ENCODE data around the gene MAP4K1. TPM values are rescaled to one million over a fixed set of nuclear protein-coding genes. Genes with fewer than 3 reads are reported as not detected.

The MAP4K1 gene
- total RNA-seq, 1 experiment from 2014 or later = 1.5 TPM

GRCh38 chr19:38650911-38651584 lies 33.3 kb upstream of the MAP4K1 start:
- Histone ChIP-seq H3K27me3 (replicated peaks; ENCODE audit: insufficient read depth, low read depth, low read length, poor library complexity) (no peaks in the 10 kb centered on the region), H3K9me3 (ENCODE audit: low read depth, low read length, poor library complexity, severe bottlenecking) (no peaks in the 10 kb centered on the region), H3K36me3 (ENCODE audit: insufficient read depth, low read length, poor library complexity, severe bottlenecking) (no peaks in the 10 kb centered on the region), H3K27ac (ENCODE audit: low read depth, low read length, poor library complexity, severe bottlenecking) (peak overlapping the region; percentile 28), H3K4me3 (ENCODE audit: low read depth, low read length, poor library complexity, severe bottlenecking) (no peak overlapping the region), H3K4me1 (ENCODE audit: insufficient read depth, low read length, poor library complexity, severe bottlenecking) (peaks cover 51% of the 10 kb centered on the region)
- no peak for DNase-seq (ENCODE audit: low spot score)
- no peak for TF ChIP-seq CTCF (conservative IDR thresholded peaks at IDR 0.05; ENCODE audit: low read depth, low read length)
- TF ChIP-seq EZH2 (IDR thresholded peaks at IDR 0.05; ENCODE audit: borderline replicate concordance, low read depth, low read length, poor library complexity, severe bottlenecking) = no peak
- BruUV-seq (replicated peaks) = no TSS peak
- intact Hi-C loops (cut with micrococcal nuclease; ENCODE audit: unreplicated experiment) = no loop called here
- CTCF ChIA-PET = no interaction called here
- POLR2A ChIA-PET (ENCODE audit: low non-redundant PET) = no interaction called here

- POLR2A ChIA-PET (ENCODE audit: low non-redundant PET) = no interaction called here
- H3K27me3 ChIP-seq (replicated peaks; ENCODE audit: insufficient read depth, low read depth, low read length, poor library complexity) = no peaks in the 10 kb centered on the region
- no peaks in the 10 kb centered on the region for H3K9me3 ChIP-seq (ENCODE audit: low read depth, low read length, poor library complexity, severe bottlenecking)
- no peaks in the 10 kb centered on the region for H3K36me3 ChIP-seq (ENCODE audit: insufficient read depth, low read length, poor library complexity, severe bottlenecking)
- H3K4me1 ChIP-seq (ENCODE audit: insufficient read depth, low read length, poor library complexity, severe bottlenecking) = peaks cover 43% of the 10 kb centered on the region
- CTCF ChIA-PET = no interaction called here
- peak overlapping the region; percentile 100 for H3K4me3 ChIP-seq (ENCODE audit: low read depth, low read length, poor library complexity, severe bottlenecking)
- DNase-seq (ENCODE audit: low spot score) = no peak
- TF ChIP-seq EZH2 (IDR thresholded peaks at IDR 0.05; ENCODE audit: borderline replicate concordance, low read depth, low read length, poor library complexity, severe bottlenecking) (no peak), CTCF (conservative IDR thresholded peaks at IDR 0.05; ENCODE audit: low read depth, low read length) (no peak)
- no TSS peak for BruUV-seq (replicated peaks)
- peak overlapping the region; percentile 93 for H3K27ac ChIP-seq (ENCODE audit: low read depth, low read length, poor library complexity, severe bottlenecking)
- intact Hi-C loops (cut with micrococcal nuclease; ENCODE audit: unreplicated experiment) = no loop called here
Measured at GRCh38 chr19:38650172-38650775, 32.5 kb upstream of the MAP4K1 start.

GRCh38 chr19:38649305-38650171 lies 31.8 kb upstream of the MAP4K1 start:
- no TSS peak for BruUV-seq (replicated peaks)
- Histone ChIP-seq H3K4me1 (ENCODE audit: insufficient read depth, low read length, poor library complexity, severe bottlenecking) (peaks cover 35% of the 10 kb centered on the region), H3K9me3 (ENCODE audit: low read depth, low read length, poor library complexity, severe bottlenecking) (no peaks in the 10 kb centered on the region), H3K27ac (ENCODE audit: low read depth, low read length, poor library complexity, severe bottlenecking) (peak overlapping the region; percentile 93), H3K36me3 (ENCODE audit: insufficient read depth, low read length, poor library complexity, severe bottlenecking) (no peaks in the 10 kb centered on the region), H3K4me3 (ENCODE audit: low read depth, low read length, poor library complexity, severe bottlenecking) (peak overlapping the region; percentile 100), H3K27me3 (replicated peaks; ENCODE audit: insufficient read depth, low read depth, low read length, poor library complexity) (no peaks in the 10 kb centered on the region)
- DNase-seq (ENCODE audit: low spot score) = no peak
- no peak for TF ChIP-seq CTCF (conservative IDR thresholded peaks at IDR 0.05; ENCODE audit: low read depth, low read length)
- TF ChIP-seq EZH2 (IDR thresholded peaks at IDR 0.05; ENCODE audit: borderline replicate concordance, low read depth, low read length, poor library complexity, severe bottlenecking) = no peak
- POLR2A ChIA-PET (ENCODE audit: low non-redundant PET) = no interaction called here
- CTCF ChIA-PET = no interaction called here
- intact Hi-C loops (cut with micrococcal nuclease; ENCODE audit: unreplicated experiment) = no loop called here

Measured in A673 (cell line).